Astrocyte (in vitro differentiated cells and primary cell): ENCODE data around the gene DIAPH1. TPM values are rescaled to one million over a fixed set of nuclear protein-coding genes. Genes with fewer than 3 reads are reported as not detected.
A peak's percentile ranks its signal among the peaks of the same experiment; 100 is the strongest.

Experiments
- DNase-seq: peaks from one replicate; pipeline ENCODE4 v3.0.0-alpha.2; 2010; ENCODE audit warnings: low read depth
- FAIRE-seq: peaks from 2 replicates; lab custom pipeline; 2011; peaks lifted over from hg19 to GRCh38; lab: Jason Lieb, UNC
- H2AFZ ChIP-seq: 2 replicates; pipeline ENCODE4 v1.6.0; 2012; ENCODE audit warnings: low read depth, low read length, inconsistent platforms
- H3K27ac ChIP-seq: 2 replicates; pipeline ENCODE4 v1.5.1; 2011; ENCODE audit warnings: low read depth, low read length, inconsistent platforms
- H3K27me3 ChIP-seq: 2 replicates; pipeline ENCODE4 v1.6.0; 2011; ENCODE audit warnings: low read length, inconsistent platforms; ENCODE audit not compliant: insufficient read depth
- H3K36me3 ChIP-seq: 2 replicates; pipeline ENCODE4 v1.5.1; 2011; ENCODE audit warnings: low read length, inconsistent platforms; ENCODE audit not compliant: insufficient read depth
- H3K4me1 ChIP-seq: 2 replicates; pipeline ENCODE4 v1.5.1; 2011; ENCODE audit warnings: low read length, inconsistent platforms; ENCODE audit not compliant: insufficient read depth
- H3K4me2 ChIP-seq: 2 replicates; pipeline ENCODE4 v1.6.0; 2012; ENCODE audit warnings: low read length, inconsistent platforms
- H3K4me3 ChIP-seq: 2 replicates; pipeline ENCODE4 v1.5.1; 2011; ENCODE audit warnings: low read depth, mild to moderate bottlenecking, low read length, inconsistent platforms; ENCODE audit not compliant: insufficient read depth
- H3K79me2 ChIP-seq: 2 replicates; pipeline ENCODE4 v1.6.0; 2012; ENCODE audit warnings: mild to moderate bottlenecking, low read length, inconsistent platforms; ENCODE audit not compliant: insufficient read depth
- H3K9ac ChIP-seq: 2 replicates; pipeline ENCODE4 v1.6.0; 2012; ENCODE audit warnings: mild to moderate bottlenecking, low read length, inconsistent platforms
- H3K9me3 ChIP-seq: 2 replicates; pipeline ENCODE4 v1.5.1; 2012; ENCODE audit warnings: low read depth, mild to moderate bottlenecking, low read length, inconsistent platforms; ENCODE audit not compliant: insufficient read depth
- H4K20me1 ChIP-seq: 2 replicates; pipeline ENCODE4 v1.6.0; 2012; ENCODE audit warnings: low read length, inconsistent platforms; ENCODE audit not compliant: insufficient read depth
- H3K27ac Mint-ChIP-seq: one replicate; pipeline ENCODE4 v1.8.0; 2021; ENCODE audit warnings: mild to moderate bottlenecking, mixed read lengths; ENCODE audit not compliant: unreplicated experiment
- H3K27me3 Mint-ChIP-seq: one replicate; pipeline ENCODE4 v1.8.0; 2021; ENCODE audit warnings: low read depth, mixed read lengths; ENCODE audit not compliant: unreplicated experiment
- H3K36me3 Mint-ChIP-seq: one replicate; pipeline ENCODE4 v1.8.0; 2021; ENCODE audit warnings: low read depth, mixed read lengths; ENCODE audit not compliant: unreplicated experiment
- H3K4me1 Mint-ChIP-seq: one replicate; pipeline ENCODE4 v1.8.0; 2021; ENCODE audit warnings: low read depth, mixed read lengths; ENCODE audit not compliant: unreplicated experiment
- H3K4me3 Mint-ChIP-seq: one replicate; pipeline ENCODE4 v1.8.0; 2021; ENCODE audit warnings: mild to moderate bottlenecking, moderate library complexity, mixed read lengths; ENCODE audit not compliant: unreplicated experiment
- H3K9me3 Mint-ChIP-seq: one replicate; pipeline ENCODE4 v1.8.0; 2021; ENCODE audit warnings: mild to moderate bottlenecking, mixed read lengths; ENCODE audit not compliant: unreplicated experiment
- EZH2 ChIP-seq: IDR thresholded peaks from 2 replicates; pipeline ENCODE4 v1.6.1; 2012; ENCODE audit warnings: mild to moderate bottlenecking, low read length, inconsistent platforms; ENCODE audit not compliant: insufficient read depth
- total RNA-seq: library from RNA; stranded (reverse); gene quantifications from 2 replicates; pipeline ENCODE4 v1.2.1, GENCODE V29; 2021
- TF ChIP-seq, protein P1 (sequence below): IDR thresholded peaks from 2 replicates; pipeline ENCODE4 v1.5.1; 2011; ENCODE audit warnings: low read depth, mild to moderate bottlenecking, inconsistent platforms, low read length, moderate library complexity; ENCODE audit not compliant: insufficient read depth

DIAPH1 gene
- total RNA-seq, 1 donor from 2014 or later: 78.8 TPM

DNA sequence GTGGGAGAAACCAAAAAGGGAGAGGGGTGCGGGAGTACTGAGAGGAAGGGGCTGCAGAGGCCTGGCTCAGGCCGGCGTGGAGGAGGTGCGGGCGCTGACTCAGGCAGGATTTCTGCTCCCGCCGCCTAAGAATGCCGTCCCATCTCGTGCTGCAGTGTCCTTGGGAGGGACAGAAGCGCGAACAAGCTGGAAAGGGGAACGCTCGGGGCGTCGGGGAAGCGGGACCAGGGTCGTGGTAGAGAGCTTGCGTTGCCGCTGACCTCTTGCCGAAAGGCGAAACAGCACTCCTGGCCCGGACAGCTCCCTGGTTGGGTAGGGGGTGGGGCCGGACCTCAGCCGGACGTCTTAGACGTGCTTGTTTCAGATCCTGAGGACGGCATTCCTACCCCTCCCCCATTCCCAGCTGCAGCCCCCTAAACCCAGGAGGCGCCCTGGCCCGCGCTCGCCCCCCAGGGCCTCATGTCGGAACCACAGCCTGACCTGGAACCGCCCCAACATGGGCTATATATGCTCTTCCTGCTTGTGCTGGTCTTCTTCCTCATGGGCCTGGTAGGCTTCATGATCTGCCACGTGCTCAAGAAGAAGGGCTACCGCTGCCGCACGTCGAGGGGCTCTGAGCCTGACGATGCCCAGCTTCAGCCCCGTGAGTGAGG is 19.1 kb upstream of the DIAPH1 start:
- H3K4me1 ChIP-seq: peaks cover 20% of the 10 kb centered on the region
- Mint-ChIP-seq H3K27me3 (no peaks in the 10 kb centered on the region), H3K4me3 (peak overlapping the region; percentile 87), H3K36me3 (peaks cover 11% of the 10 kb centered on the region), H3K9me3 (no peaks in the 10 kb centered on the region), H3K27ac (peak overlapping the region; percentile 94), H3K4me1 (peaks cover 22% of the 10 kb centered on the region)
- peaks cover 37% of the 10 kb centered on the region for H3K79me2 ChIP-seq
- peak overlapping the region; percentile 98 for H3K4me2 ChIP-seq
- peak overlapping the region; percentile 89 for H2AFZ ChIP-seq
- FAIRE-seq (no peak), DNase-seq (peak; percentile 12)
- H3K27me3 ChIP-seq: no peaks in the 10 kb centered on the region
- H4K20me1 ChIP-seq: peaks cover 59% of the 10 kb centered on the region
- TF ChIP-seq, protein P1, sequence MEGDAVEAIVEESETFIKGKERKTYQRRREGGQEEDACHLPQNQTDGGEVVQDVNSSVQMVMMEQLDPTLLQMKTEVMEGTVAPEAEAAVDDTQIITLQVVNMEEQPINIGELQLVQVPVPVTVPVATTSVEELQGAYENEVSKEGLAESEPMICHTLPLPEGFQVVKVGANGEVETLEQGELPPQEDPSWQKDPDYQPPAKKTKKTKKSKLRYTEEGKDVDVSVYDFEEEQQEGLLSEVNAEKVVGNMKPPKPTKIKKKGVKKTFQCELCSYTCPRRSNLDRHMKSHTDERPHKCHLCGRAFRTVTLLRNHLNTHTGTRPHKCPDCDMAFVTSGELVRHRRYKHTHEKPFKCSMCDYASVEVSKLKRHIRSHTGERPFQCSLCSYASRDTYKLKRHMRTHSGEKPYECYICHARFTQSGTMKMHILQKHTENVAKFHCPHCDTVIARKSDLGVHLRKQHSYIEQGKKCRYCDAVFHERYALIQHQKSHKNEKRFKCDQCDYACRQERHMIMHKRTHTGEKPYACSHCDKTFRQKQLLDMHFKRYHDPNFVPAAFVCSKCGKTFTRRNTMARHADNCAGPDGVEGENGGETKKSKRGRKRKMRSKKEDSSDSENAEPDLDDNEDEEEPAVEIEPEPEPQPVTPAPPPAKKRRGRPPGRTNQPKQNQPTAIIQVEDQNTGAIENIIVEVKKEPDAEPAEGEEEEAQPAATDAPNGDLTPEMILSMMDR: no peak
- no peak for TF ChIP-seq EZH2
- no peak overlapping the region for H3K27ac ChIP-seq
- peak overlapping the region; percentile 93 for H3K9ac ChIP-seq
- no peaks in the 10 kb centered on the region for H3K36me3 ChIP-seq
- H3K4me3 ChIP-seq: peak overlapping the region; percentile 95
- no peaks in the 10 kb centered on the region for H3K9me3 ChIP-seq

DNA sequence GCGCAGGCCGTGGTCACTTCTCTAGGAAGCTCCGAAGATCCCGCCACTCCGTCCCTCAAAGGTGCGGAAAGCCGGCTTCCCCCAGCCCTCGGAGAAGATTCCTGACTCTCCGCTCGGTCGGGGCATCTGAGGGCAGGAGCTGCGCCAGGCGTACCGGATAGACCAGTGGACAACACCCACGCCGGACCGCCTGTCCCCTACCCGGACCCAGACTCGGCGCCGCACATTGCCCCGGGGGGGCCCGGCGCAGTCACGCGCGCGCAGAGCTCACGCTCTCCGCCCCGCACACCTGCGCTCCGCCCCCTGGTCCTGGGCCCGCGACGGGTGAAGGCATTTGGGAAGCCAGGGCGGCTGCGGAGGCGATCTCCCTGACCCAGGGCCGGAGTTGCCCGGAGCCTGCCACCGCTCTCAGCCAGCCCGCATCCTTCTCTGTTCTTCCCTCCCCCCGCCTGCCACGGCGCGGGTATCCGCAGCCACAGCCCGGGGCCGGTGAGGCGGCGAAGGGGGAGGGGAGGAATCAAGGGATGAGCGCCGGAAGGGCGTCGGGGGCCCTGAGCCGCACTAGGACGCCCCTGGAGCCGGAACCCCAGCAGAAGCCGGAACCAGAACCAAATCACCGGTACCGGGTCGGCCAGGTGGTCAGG is 18.4 kb upstream of the DIAPH1 start:
- Histone ChIP-seq H3K9ac (peak overlapping the region; percentile 93), H3K4me2 (peak overlapping the region; percentile 98), H3K9me3 (no peaks in the 10 kb centered on the region), H3K27me3 (no peaks in the 10 kb centered on the region), H3K36me3 (peaks cover 3% of the 10 kb centered on the region), H2AFZ (peak overlapping the region; percentile 89), H3K4me1 (peaks cover 20% of the 10 kb centered on the region), H3K27ac (peak overlapping the region; percentile 2), H4K20me1 (peaks cover 60% of the 10 kb centered on the region), H3K79me2 (peaks cover 43% of the 10 kb centered on the region), H3K4me3 (peak overlapping the region; percentile 95)
- H3K4me3 Mint-ChIP-seq: peak overlapping the region; percentile 87
- H3K27ac Mint-ChIP-seq: no peak overlapping the region
- peaks cover 11% of the 10 kb centered on the region for H3K36me3 Mint-ChIP-seq
- no peak for TF ChIP-seq EZH2
- TF ChIP-seq, protein P1: no peak
- H3K4me1 Mint-ChIP-seq: peaks cover 20% of the 10 kb centered on the region
- FAIRE-seq: no peak
- H3K27me3 Mint-ChIP-seq: no peaks in the 10 kb centered on the region
- DNase-seq: no peak
- H3K9me3 Mint-ChIP-seq: no peaks in the 10 kb centered on the region
